HUDEP-2 (cell line): Measurements from ENCODE around the gene TBX15.

Experiments used
- DNase-seq, 76 experiments: peaks; one replicate each; lab custom pipeline; 2025; ENCODE audit not compliant: unreplicated experiment in 76 of 76; lab: John Stamatoyannopoulos, UW

Gene TBX15

GRCh38 chr1:118900643-118901440, 87.3 kb downstream of the TBX15 start:
- no peak for DNase-seq

- DNase-seq: no peak
These were observed 88.8 kb downstream of the TBX15 start for GRCh38 chr1:118899340-118899739.

- no peak for DNase-seq
These were observed 89.4 kb downstream of the TBX15 start for GRCh38 chr1:118898712-118899111.

GRCh38 chr1:118896416-118896815, 91.7 kb downstream of the TBX15 start:
- DNase-seq: no peak

DNA sequence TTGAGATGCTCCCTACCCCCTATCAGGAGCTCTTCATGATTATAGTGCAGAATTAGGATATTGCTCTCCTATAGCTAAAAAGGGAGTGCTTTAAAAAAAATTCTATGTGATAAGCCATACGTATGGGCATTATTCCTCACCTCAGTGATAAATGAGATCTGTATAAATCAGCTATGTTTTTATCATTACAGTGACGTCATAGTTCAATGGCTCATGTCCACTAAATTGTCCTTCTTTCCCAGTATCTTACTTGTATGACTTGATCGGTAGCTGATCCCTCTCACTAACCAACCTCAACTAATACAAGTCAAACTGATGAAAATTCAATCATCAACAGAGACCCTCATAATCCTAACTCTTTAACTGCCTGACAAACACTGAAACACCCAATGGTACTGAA, 93.3 kb downstream of the TBX15 start:
- no peak for DNase-seq

DNA sequence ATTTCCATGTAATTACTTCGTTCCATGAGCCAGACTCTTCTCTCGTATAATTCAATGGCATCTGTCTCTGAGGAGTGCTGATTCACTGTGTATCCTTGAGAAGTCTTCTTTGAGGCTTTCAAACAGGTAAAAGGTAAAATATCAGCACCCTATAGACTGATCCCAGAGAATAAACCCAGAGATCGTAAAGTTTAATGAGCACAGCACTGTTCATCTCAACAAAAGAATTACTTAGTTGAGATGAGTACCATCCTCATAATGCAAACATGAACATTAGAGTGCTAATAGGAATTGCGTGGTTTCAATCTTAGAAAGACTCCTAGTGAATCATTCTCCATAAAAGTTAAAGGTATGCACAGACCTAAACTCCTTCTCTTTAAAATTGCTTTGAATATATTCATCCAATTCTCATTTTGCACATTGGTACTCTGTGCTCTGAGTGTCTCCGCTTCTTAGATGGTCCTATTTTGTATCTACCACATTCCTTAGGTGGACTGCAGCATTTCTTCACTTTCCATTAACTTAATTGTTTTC, 97.2 kb downstream of the TBX15 start:
- DNase-seq: no peak

DNA sequence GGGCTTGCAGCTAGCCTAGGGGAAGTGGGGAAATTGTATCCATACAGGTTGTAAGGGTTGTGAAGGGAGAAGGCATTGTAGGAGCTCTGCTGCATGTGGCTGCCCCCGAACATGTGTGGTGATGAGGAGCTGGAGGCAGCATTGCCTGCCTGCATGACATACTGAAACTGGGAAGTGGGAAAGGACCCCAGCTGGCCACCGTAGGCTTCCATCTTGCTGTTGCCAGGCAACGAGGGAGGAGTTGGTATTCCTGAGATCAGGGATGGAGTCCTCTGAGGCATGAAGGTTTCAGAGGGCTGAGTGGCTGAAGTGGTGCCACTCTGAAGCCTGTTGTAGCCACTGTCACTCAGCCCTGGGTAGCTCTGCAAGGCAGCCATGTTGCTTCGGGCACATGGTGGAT, 103.2 kb downstream of the TBX15 start:
- DNase-seq: no peak

DNA sequence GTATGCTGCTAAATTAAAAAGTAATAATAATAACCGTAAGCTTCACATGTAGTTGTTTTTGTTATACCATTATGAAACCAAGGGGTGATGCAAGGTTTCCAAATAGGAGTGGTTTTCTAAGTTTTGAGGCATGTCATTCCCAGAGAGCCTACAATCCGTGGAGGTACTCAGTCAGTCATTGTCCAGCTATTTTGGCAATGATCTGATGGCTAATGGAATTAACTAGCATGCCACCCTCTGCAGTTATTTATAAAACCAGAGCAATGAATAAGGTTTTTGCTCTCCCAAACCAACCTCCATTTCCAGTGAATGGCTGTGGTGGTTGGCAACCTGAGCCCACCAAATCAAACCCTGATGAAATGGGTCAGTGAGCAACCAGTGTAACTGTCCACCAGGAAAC, 106.4 kb downstream of the TBX15 start:
- no peak for DNase-seq

- DNase-seq: no peak
These were observed 109.5 kb downstream of the TBX15 start for GRCh38 chr1:118878661-118879060.

DNA sequence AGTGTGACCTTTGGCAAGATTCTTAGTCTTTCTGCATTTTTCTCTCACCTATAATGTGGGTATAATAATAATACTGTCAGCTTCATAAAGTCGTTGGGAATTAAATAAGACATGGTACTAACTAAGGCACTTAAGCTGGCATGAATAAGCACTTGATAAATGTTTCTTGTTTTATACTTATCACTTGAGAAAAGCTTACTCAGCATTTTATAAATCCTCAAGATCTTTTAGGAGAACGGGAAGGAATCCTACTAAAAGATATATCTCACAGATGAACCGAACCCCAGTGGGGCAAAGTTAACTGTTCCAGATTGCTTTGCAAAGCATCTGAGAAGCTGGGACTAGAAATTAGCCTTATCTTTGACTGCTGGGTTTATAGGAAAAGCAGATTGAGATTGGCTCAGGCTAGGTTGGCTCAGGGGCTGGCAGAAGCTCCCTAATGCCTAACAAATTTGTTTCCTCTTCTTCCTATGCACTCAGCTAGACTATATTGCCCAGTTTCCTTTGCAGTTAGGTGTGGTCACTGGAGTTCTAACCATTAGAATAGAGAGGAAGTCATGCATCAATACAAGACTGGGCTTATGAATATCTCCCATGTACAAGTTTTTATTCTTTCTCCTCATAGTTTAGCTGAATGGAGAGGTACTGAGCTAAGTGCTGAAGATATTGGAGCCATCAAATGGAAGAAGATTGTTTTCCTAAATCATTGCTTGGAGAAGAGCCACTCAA, 110.3 kb downstream of the TBX15 start:
- DNase-seq: no peak

DNA sequence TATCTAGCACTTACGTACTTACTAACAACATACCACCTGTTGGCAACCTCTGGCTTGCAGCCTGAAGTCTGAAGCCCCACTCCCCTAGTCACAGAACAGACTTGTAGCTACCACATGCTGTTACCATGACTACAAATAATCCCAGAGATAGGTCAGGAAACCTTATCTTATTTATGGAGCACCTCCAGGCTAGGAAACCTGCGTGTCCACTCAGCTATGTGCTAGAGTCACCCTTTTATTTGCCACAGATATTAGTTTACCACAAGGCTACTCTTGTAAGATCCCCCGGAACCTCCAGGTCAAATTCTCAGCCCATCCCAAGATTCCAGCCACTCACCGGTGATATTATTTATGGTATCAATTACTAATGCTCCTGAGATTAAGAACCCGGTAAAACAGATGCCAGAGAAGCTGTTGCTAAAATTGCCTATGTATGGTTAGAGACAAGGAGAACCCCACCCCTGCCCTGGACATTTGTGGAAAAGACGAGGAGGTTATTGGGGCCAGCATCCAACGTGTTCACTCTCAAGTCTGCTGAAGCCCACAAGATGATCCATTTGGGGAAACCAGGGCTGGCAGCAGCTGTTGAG, 116.5 kb downstream of the TBX15 start:
- no peak for DNase-seq

GRCh38 chr1:118868387-118868786, 119.8 kb downstream of the TBX15 start:
- no peak for DNase-seq

- DNase-seq: no peak
These were observed 121.8 kb downstream of the TBX15 start for GRCh38 chr1:118866330-118866729.

- no peak for DNase-seq
These were observed 124.5 kb downstream of the TBX15 start for GRCh38 chr1:118863688-118864087.

DNA sequence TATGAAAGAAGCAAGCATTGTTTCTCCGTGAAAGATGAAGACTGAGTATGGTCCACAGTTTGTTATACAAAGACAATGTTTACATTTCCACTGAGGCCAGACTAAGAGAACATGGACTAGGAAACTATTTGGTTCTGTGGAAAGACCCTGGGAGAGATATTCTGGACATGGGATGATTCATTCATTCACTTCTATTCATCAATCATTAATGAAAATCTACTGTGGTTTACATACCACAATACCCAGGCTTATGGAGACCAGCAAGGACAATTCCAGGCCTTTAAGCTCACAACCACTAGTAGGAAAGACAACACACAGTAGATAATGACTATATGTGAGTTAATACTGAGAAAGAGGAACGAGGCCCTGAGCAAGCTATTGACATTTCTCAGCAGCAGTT, 125.4 kb downstream of the TBX15 start:
- no peak for DNase-seq

- DNase-seq: no peak
These were observed 126.9 kb downstream of the TBX15 start for GRCh38 chr1:118861216-118861615.

GRCh38 chr1:118859999-118860398, 128.1 kb downstream of the TBX15 start:
- DNase-seq: no peak

DNA sequence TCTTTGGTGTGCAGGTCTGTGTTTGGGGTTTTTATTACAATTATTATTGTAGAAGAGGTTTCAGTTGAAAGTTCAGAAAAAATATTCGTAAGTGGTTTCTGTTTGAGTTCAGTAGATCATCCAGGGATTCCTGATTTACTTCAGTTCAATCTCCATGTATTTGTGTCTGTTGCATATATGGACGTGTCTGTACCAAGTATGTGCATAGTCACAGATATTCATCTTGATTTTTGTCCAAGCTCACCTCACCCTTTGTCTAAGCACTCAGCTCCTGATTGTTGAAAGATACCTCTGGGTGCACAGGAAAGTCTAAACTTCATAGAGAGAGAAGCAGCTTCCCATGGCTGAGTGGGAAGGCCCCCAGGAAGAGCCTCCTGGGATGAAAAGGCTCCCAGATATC, 141.7 kb downstream of the TBX15 start:
- no peak for DNase-seq

DNA sequence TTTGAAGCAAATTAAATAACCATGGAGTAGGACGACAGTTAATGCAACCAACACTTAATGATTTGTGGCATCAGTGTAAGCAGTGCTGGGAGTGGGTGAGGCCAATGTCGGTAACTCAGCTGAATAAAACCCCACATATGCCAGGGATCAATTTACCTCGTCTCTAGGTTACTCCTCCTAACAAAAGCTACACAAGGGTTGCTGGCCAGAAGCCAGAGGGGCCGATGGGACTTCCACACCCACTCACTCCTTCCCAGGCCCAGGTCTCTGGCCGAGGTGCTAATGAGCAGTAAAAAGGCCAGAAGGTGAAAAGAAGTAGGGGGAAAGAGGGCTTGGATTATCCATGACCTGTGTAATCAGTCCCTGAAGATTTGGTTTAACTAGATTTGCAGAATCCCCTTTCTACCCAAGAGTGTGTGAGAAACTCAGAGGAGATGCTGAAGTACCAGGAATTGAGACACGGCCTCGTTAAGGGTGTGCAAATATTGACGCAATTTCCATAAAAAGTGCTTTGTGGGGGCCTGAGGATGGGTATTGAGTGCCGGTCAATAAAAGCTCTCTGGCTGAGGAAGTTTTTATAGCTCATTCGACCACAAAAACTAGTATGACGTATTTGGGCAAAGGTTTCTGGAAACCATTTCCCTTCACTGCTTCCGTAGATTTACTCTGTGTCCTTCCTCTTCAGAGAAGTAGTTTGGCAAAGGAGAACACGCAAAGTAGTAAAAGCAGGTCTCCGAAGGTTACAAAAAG, 145.5 kb downstream of the TBX15 start:
- no peak for DNase-seq

DNA sequence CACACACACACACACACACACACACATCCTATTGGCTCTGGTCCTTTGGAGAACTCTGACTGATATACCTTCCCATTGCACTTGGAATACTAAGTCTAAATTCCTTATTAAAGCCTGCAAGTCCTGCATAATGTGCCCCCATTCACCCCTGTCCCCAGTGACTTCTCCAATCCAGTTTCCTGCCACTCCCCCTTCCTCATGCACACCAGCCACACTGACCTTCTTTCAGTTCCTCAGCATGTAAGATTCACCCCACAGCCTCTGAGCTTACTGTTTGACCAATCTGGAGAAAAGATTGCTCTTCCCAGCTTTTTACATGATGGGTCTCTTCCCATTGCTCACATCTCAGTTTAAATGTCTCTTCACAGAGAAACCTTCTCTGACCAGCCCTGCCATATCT, 146.6 kb downstream of the TBX15 start:
- DNase-seq: no peak
